Measurements from ENCODE around the gene GRIK1.

- TF ChIP-seq, protein P1, sequence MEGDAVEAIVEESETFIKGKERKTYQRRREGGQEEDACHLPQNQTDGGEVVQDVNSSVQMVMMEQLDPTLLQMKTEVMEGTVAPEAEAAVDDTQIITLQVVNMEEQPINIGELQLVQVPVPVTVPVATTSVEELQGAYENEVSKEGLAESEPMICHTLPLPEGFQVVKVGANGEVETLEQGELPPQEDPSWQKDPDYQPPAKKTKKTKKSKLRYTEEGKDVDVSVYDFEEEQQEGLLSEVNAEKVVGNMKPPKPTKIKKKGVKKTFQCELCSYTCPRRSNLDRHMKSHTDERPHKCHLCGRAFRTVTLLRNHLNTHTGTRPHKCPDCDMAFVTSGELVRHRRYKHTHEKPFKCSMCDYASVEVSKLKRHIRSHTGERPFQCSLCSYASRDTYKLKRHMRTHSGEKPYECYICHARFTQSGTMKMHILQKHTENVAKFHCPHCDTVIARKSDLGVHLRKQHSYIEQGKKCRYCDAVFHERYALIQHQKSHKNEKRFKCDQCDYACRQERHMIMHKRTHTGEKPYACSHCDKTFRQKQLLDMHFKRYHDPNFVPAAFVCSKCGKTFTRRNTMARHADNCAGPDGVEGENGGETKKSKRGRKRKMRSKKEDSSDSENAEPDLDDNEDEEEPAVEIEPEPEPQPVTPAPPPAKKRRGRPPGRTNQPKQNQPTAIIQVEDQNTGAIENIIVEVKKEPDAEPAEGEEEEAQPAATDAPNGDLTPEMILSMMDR (IDR thresholded peaks at IDR 0.05), result no peak
- TF ChIP-seq FOXK1 (CRISPR knock-in tag; IDR thresholded peaks at IDR 0.05) (no peak), CREB1 (CRISPR knock-in tag; IDR thresholded peaks at IDR 0.05) (no peak), NFYB (CRISPR knock-in tag; conservative IDR thresholded peaks at IDR 0.05; ENCODE audit: low read depth) (no peak), ZNF423 (CRISPR knock-in tag; IDR thresholded peaks at IDR 0.05) (no peak), ATF2 (CRISPR knock-in tag; IDR thresholded peaks at IDR 0.05; ENCODE audit: borderline replicate concordance, low read depth) (no peak), FOXP1 (CRISPR knock-in tag; IDR thresholded peaks at IDR 0.05; ENCODE audit: borderline replicate concordance) (no peak), SP1 (CRISPR knock-in tag; conservative IDR thresholded peaks at IDR 0.05) (no peak), ZNF219 (CRISPR knock-in tag; IDR thresholded peaks at IDR 0.05; ENCODE audit: borderline replicate concordance) (no peak)
- TF ChIP-seq, protein P2, sequence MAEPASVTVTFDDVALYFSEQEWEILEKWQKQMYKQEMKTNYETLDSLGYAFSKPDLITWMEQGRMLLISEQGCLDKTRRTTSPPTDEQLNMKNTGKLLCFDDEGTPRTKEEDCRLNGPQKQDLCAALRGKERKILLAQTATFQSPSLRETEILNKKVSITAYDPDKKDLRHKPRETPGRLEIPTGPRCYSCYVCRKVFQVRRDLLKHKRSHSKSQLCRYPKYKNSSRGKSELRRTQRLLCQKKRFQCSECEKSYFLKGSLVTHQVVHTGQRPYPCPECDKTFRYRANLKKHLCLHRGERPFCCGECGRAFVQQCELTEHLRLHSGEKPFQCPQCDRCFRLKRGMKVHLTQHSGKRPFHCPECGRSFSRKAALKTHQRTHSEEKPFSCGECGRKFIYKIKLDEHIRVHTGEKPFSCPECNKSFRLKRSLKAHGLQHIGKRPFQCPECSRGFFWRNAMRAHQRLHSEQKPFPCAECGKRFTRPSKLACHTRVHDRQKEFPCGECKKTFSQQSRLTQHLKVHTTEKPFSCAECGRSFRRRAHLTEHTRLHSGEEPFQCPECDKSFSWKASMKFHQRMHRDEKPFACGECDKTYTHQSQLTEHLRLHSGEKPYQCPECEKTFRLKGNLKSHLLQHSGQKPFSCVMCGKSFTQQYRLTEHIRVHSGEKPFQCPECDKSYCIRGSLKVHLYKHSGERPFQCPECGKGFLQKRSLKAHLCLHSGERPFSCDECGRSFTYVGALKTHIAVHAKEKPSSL (CRISPR knock-in tag; conservative IDR thresholded peaks at IDR 0.05), result no peak
- TF ChIP-seq, protein P3, sequence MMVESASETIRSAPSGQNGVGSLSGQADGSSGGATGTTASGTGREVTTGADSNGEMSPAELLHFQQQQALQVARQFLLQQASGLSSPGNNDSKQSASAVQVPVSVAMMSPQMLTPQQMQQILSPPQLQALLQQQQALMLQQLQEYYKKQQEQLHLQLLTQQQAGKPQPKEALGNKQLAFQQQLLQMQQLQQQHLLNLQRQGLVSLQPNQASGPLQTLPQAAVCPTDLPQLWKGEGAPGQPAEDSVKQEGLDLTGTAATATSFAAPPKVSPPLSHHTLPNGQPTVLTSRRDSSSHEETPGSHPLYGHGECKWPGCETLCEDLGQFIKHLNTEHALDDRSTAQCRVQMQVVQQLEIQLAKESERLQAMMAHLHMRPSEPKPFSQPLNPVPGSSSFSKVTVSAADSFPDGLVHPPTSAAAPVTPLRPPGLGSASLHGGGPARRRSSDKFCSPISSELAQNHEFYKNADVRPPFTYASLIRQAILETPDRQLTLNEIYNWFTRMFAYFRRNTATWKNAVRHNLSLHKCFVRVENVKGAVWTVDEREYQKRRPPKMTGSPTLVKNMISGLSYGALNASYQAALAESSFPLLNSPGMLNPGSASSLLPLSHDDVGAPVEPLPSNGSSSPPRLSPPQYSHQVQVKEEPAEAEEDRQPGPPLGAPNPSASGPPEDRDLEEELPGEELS (CRISPR knock-in tag; IDR thresholded peaks at IDR 0.05), result no peak
- TF ChIP-seq, protein P4, sequence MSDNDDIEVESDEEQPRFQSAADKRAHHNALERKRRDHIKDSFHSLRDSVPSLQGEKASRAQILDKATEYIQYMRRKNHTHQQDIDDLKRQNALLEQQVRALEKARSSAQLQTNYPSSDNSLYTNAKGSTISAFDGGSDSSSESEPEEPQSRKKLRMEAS (CRISPR knock-in tag; IDR thresholded peaks at IDR 0.05), result no peak
Observed at GRCh38 chr21:29949991-29950390, 10.2 kb upstream of the GRIK1 start.
